Stimulated activated CD4-positive, alpha-beta T cell treated with anti-CD3 and anti-CD28 coated beads, Interleukin-2, amount 100 ng/mL, for 24 hours (primary cell): Measurements from ENCODE around the gene PXDN.
"Not testable (repeated sequence)": the region's sequence is repeated elsewhere in the genome, so short reads cannot be mapped to it uniquely, and the experiment has no call there.

Experiments used
- DNase-seq, 2 donors: peaks; one replicate each; pipeline ENCODE4 v3.0.0-alpha.2; 2020

PXDN gene

GRCh38 chr2:1721706-1722646 is 22.3 kb downstream of the PXDN start:
- no peak for DNase-seq

- DNase-seq, result no peak
These were observed 25.7 kb downstream of the PXDN start for GRCh38 chr2:1718339-1719220.

- no peak for DNase-seq
These were observed 27.2 kb downstream of the PXDN start for GRCh38 chr2:1717113-1717512.

- DNase-seq, result no peak
These were observed 27.9 kb downstream of the PXDN start for GRCh38 chr2:1716441-1716840.

GRCh38 chr2:1716014-1716305 is 28.4 kb downstream of the PXDN start:
- not testable (repeated sequence) for DNase-seq

- DNase-seq, result no peak
These were observed 28.9 kb downstream of the PXDN start for GRCh38 chr2:1715184-1716013.

GRCh38 chr2:1714291-1715064 is 29.8 kb downstream of the PXDN start:
- no peak for DNase-seq

GRCh38 chr2:1713839-1714236 is 30.5 kb downstream of the PXDN start:
- no peak for DNase-seq

GRCh38 chr2:1713142-1713838 is 31.0 kb downstream of the PXDN start:
- DNase-seq, result no peak

GRCh38 chr2:1709946-1710560 is 34.3 kb downstream of the PXDN start:
- no peak for DNase-seq

GRCh38 chr2:1709335-1709605 is 35.0 kb downstream of the PXDN start:
- no peak for DNase-seq

GRCh38 chr2:1708476-1709334 is 35.6 kb downstream of the PXDN start:
- no peak for DNase-seq

GRCh38 chr2:1707771-1708418 is 36.4 kb downstream of the PXDN start:
- DNase-seq, result no peak

GRCh38 chr2:1706089-1706841 is 38.0 kb downstream of the PXDN start:
- not testable (repeated sequence) for DNase-seq

- no peak for DNase-seq
These were observed 38.7 kb downstream of the PXDN start for GRCh38 chr2:1705557-1706076.

GRCh38 chr2:1704631-1705556 is 39.4 kb downstream of the PXDN start:
- no peak for DNase-seq

GRCh38 chr2:1702186-1702565 is 42.1 kb downstream of the PXDN start:
- no peak for DNase-seq
